HG03442 (cell line): ENCODE results near the gene DMD.
"Not testable (repeated sequence)": the region's sequence is repeated elsewhere in the genome, so short reads cannot be mapped to it uniquely, and the experiment has no call there.

ENCODE experiments used
- ATAC-seq: cut with Tn5 transposase; IDR thresholded peaks from one replicate; pipeline ENCODE4 v1.9.1; 2021; ENCODE audit warnings: mild to moderate bottlenecking, moderate library complexity; ENCODE audit not compliant: unreplicated experiment

DMD gene

GRCh38 chrX:33156152-33156726 is 55.1 kb downstream of the DMD start:
- no peak for ATAC-seq

GRCh38 chrX:33149580-33149979 is 61.8 kb downstream of the DMD start:
- ATAC-seq: no peak

- ATAC-seq: no peak
These were observed 62.3 kb downstream of the DMD start for GRCh38 chrX:33149085-33149484.

GRCh38 chrX:33142331-33142730 is 69.0 kb downstream of the DMD start:
- ATAC-seq: no peak

- no peak for ATAC-seq
These were observed 72.6 kb downstream of the DMD start for GRCh38 chrX:33138677-33139249.

DNA sequence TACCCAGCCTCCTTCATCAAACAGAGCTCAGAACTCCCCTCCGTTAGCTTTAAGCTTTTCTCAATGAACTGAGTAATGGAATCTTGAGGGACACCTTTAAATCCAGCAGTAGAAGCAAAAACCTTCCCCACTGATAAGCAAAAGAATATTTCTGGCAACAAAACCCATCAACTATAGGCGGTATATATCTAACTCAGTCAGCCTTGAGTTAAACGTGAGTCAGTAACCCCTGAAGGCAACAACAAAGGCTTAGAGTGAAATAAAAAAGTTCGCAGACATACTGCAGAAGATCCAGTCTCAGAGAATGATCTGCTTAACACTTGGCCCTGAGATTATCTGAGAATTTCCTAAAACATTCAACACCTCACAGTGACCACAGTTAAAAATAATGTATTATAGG is 77.2 kb downstream of the DMD start:
- no peak for ATAC-seq

DNA sequence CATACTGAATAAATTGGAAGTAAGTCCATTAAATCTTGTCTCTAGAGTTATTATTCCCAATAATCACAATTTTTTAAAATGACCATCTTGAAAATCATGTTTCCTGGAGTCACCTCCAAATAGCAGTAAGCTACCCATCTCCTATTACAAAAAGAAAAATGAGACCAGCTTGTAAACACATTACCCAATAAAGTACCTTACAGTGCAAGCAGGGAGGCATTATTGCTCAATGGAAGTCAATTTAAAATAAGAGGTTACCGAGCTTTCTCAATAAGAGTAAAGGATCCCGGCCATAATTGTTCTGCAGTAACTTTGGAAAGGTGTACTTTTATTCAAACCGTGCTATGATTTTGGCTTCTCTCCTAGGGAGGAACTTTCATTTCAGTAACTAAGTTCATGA is 78.0 kb downstream of the DMD start:
- no peak for ATAC-seq

DNA sequence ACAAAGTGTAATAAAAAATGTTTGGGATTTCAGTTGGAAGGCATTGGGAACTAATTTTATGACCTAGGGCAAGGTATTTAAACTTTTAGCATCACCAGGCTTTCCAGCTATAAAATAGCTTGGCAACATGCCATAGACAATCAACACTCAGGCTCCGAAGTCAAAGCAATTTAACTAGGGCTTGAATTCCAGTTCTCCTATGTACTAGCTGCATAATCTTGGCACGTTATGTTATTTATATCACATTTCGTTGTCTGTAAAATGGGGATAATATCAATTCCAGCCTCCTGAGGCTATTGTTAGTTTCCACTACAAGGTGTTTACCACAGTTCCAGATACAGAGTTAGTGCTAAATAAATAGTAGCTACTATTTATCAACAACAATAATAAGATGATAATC is 78.8 kb downstream of the DMD start:
- no peak for ATAC-seq

- ATAC-seq: no peak
These were observed 81.7 kb downstream of the DMD start for GRCh38 chrX:33129607-33130006.

GRCh38 chrX:33128048-33128805 is 83.1 kb downstream of the DMD start:
- no peak for ATAC-seq

DNA sequence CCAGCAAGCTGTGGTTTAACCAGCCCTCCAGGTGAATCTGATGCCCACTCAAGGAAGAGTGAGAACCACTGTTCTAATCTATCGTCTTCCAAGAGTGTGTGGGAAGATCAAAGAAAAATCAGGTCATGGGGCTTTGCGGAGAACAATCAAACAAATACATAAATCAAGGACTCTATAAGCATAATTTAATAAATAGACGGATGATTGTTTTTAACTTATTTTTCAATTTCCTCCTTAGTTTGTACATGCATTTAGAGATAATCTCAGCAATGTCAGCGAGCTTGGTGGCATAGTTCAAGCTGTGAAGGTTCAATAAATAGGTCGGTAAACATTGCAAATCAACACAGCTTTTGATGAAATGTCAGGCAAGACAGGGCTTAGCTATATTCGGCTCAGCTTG is 84.9 kb downstream of the DMD start:
- ATAC-seq: no peak

DNA sequence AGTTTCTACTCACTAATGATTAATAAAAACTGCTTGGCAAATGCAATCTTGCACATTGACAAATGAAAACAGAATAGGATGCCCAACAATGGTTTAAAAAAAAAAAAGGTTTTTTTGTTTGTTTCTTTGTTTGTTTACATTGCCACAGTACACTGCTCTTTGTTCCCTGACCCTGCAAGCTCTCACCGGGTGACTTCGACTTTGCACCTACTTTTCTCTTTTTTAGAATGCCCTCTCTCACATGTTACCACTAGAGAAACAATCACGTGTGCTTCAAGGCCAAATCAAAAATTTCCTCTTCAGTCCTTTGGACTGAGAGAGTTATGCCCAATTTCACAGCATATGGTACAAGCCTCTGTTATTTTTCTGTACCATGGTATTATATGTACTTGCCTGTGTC is 101.5 kb downstream of the DMD start:
- ATAC-seq: no peak

DNA sequence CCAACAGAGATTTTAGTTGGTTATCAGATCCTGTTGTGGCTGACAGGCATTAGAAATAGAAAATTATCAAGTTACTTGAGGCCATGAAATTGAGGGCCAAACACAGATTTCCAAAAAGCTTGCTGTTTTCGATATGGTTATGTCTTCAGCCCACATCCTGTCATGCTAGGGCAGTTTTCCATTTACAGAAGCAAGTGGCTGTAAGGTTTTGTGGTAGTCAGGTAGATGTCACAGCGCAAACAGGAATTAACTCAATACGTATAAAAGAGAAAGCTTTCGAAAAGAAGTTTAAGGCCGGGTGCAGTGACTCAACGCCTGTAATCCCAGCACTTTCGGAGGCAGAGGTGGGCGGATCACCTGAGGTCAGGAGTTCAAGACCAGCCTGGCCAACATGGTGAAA is 104.6 kb downstream of the DMD start:
- ATAC-seq: no peak

DNA sequence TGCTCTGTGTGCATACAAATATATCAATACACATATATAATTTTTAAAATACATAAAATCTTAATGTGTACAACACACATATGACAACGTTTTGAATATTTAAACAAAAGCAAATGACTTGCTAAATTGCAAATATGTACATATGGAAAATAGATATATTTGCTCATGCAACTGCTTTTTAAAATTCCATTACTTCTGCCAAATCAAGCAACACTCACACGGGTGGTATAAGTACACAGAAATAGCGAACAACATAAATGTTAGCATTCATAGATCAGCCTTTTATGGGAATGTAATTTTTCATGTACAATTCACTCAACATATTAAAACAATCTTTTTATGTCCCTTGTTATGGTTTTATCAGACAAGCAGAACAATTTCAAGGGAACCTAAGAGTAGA is 116.3 kb downstream of the DMD start:
- ATAC-seq: no peak

DNA sequence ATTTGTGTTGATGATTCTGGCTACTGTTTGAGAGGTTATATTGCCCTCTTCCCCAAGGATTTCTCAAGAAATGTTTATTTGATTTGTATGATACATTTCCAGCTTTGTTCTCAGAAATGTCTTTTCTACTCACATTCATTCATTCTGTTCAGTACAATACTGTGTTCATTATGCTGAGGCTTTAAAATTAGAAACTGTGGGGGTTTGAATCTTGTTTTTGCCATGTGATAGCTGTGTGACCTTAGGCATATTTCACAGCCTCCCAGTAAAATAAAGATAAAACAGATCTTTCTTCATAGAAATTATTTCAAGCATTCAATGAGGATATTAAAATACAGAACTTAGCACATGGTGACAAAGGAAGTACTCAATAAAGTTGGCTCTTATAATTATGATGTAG is 123.9 kb downstream of the DMD start:
- ATAC-seq: no peak

DNA sequence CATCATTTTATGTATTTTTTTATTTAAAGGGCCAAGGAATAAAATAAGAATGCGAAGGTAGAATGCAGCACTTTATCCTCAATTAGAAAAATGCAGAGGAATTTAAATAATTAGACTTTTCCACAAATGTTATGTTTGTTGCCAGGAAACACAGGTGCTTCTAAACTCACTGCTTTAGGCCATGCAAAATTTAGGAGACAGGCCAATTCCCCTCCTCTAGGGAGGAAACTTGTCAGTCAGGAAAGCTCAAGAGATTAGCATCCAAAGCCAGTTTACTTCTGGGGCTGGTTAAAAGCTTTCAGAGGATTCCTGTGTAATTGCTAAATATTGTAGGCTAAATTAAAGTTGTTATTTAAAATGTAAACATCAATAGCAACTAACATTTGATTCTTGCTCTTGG is 124.5 kb downstream of the DMD start:
- ATAC-seq: no peak

GRCh38 chrX:33082371-33082770 is 129.0 kb downstream of the DMD start:
- ATAC-seq: no peak

GRCh38 chrX:33078273-33078672 is 133.1 kb downstream of the DMD start:
- no peak for ATAC-seq

- ATAC-seq: not testable (repeated sequence)
These were observed 137.7 kb downstream of the DMD start for GRCh38 chrX:33073660-33074059.

DNA sequence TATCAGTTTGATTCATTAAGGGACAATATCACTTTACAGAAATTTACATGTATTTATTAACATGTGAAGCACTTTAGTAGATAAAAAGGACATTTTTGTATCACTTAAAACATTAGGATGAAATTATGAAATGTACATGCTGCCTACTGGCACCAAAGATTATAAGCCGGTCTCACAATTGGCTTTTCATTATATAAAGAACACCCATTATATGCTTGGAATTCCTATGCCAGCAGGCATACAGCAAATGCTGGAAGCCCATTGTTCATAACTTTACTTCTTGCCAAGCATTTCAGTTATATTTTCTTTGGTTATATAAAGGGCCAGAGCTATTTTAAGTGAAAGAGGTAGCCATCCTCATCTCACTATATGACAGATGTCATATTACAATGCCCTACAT is 145.9 kb downstream of the DMD start:
- ATAC-seq: no peak

DNA sequence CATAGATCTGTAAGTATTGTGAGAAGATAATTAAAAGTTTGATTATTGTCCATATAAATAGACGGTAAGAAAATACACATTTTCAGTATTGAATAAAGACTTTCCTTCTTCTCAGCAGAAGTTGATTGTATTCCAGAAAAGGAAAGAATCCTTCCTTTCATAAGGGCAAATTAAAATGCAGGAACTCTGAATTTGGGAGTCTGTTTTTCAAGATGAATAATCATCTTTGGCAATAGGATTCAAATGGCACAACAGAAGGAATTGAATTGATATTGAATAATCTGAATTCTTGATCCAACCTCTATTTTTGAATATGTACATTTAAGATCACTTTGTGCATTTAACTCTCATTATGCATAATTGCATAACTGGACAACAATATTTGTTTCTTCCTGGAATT is 149.3 kb downstream of the DMD start:
- ATAC-seq: no peak

- no peak for ATAC-seq
These were observed 158.3 kb downstream of the DMD start for GRCh38 chrX:33053001-33053400.

DNA sequence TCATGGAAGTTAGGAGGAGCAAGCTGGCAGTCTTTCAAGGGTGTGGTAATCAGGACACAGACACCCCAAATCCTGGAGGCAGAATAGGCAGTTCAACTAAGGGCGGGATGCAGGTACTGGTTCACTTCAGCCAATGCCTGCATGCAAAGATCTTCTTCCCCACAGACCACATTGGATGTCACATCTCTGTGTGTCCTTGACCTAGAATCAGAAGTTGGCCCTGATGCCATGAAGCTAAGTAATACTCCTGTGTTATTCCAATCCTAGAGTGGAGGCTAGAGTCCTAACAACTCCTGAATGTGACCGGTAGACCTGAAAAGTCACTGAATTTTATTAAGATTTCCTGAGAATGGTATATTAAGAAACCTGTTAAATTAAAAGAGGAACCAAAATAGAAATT is 165.5 kb downstream of the DMD start:
- no peak for ATAC-seq
